Ovary (tissue), 3 donors: ENCODE results near the gene NR2F1-AS1.

Experiments used
- POLR2A ChIP-seq: fragments of 450-650 bp; IDR thresholded peaks from one replicate; pipeline ENCODE4 v1.6.1; 2017; ENCODE audit warnings: antibody characterized with exemption, mild to moderate bottlenecking, moderate library complexity
- TF ChIP-seq, protein P1 (sequence below), 3 donors: fragments of 450-650 bp in 2 of 3; fragments of 200-600 bp in 1 of 3; IDR thresholded peaks; one replicate each; pipeline versions ENCODE4 v1.5.1 to v1.8.0; 2016 to 2022; ENCODE audit warnings: antibody characterized with exemption in 3 of 3, mild to moderate bottlenecking in 1 of 3
- donor health status: DM: no; HTN: no; CAD: no.

DNA sequence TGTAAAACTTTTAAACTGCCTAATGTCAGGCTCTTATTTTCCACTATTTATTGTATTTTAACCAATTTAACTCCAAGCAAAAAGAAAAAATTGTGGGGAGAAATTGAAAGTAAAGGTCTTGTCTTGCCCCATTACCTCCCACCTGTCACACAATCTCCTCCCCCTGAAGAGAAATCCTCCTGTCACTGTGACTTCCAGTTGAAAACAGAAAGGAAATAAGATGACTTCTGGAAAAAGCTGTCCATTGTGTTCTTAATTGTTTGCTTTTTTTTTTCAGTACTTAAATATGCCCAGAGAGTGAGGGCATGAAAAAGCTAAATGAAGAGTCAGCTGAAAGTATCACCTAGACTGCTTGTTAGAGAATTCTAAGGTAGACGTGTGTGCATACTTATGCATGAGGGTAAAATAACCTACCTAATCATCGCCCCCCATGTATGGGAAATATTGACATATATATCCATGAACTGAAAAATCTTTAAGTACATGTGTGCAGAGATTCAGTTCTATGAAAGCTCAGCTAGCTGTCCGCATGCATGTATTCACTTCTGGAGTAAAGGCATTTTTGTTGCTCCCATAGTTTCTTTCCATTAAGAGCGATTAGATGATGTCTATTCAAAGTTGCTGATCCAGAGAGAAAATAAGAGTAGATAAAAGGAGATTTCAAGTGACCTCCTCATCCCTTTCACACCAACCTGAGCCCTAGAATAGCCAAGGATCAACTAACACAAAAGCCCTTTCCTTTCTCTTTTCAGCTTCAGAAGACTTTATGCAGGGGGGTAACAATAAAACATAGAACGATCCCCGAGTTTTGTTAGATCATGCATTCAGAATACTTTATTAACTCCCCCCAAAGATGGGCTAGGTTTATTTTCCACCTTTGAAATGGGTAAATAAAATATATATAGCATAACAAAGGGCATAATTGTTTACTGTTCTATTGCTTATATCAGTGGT lies 5.3 kb downstream of the NR2F1-AS1 start:
- TF ChIP-seq, protein P1, sequence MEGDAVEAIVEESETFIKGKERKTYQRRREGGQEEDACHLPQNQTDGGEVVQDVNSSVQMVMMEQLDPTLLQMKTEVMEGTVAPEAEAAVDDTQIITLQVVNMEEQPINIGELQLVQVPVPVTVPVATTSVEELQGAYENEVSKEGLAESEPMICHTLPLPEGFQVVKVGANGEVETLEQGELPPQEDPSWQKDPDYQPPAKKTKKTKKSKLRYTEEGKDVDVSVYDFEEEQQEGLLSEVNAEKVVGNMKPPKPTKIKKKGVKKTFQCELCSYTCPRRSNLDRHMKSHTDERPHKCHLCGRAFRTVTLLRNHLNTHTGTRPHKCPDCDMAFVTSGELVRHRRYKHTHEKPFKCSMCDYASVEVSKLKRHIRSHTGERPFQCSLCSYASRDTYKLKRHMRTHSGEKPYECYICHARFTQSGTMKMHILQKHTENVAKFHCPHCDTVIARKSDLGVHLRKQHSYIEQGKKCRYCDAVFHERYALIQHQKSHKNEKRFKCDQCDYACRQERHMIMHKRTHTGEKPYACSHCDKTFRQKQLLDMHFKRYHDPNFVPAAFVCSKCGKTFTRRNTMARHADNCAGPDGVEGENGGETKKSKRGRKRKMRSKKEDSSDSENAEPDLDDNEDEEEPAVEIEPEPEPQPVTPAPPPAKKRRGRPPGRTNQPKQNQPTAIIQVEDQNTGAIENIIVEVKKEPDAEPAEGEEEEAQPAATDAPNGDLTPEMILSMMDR (IDR thresholded peaks at IDR 0.05): no peak
- no peak for TF ChIP-seq POLR2A
